K562 (cell line): Measurements from ENCODE around the gene TMEM176A. TPM values are rescaled to one million over a fixed set of nuclear protein-coding genes. Genes with fewer than 3 reads are reported as not detected.

Experiments used
- ATAC-seq: fragments of 200-7000 bp; cut with Tn5 transposase; 3 replicates; pipeline ENCODE4 v1.9.1; 2020; ENCODE audit warnings: moderate library complexity
- BruUV-seq: library from RNA; stranded (reverse); fragments of 400-500 nt; replicated peaks from 2 replicates; lab custom pipeline; 2021; lab: Mats Ljungman, UMichigan
- CTCF ChIA-PET: fragments of 300-600 bp; formaldehyde crosslinking; extraction: SDS; loops from one replicate; lab custom pipeline; 2021; ENCODE audit warnings: low intra/inter-chr PET ratio; lab: Yijun Ruan, JAX
- POLR2A ChIA-PET: fragments of 300-600, 350-650 bp; sonication (Branson Sonifier 250); formaldehyde crosslinking; extraction: SDS; loops from one replicate; lab custom pipeline; 2021; ENCODE audit warnings: antibody characterized with exemption, inconsistent platforms; lab: Yijun Ruan, JAX
- DNase-seq, 4 experiments: peaks; one replicate each; pipeline versions ENCODE4 v3.0.0 to v3.0.0-alpha.2; 2011 to 2018; ENCODE audit warnings: low spot score in 3 of 4, mixed read lengths in 3 of 4; ENCODE audit errors: extremely low read depth in 1 of 4
- FAIRE-seq: peaks from 2 replicates; lab custom pipeline; 2011; peaks lifted over from hg19 to GRCh38; lab: Jason Lieb, UNC
- H2AFZ ChIP-seq: 2 replicates; pipeline ENCODE4 v1.6.0; 2011; ENCODE audit warnings: low read depth, low read length, control low read depth, inconsistent platforms
- H3K27ac ChIP-seq: fragments of 200-600 bp; 3 replicates; pipeline ENCODE4 v1.8.0; 2011; ENCODE audit warnings: low read depth, mild to moderate bottlenecking, control low read depth, inconsistent platforms, low read length, moderate library complexity, mixed read lengths; ENCODE audit errors: extremely low read depth
- H3K27me3 ChIP-seq, 2 experiments: fragments of 300-600 bp in 1 of 2; 2 replicates in 1 of 2; 3 replicates in 1 of 2; pipeline versions ENCODE4 v1.6.0 to v1.8.0; 2011; ENCODE audit warnings: inconsistent platforms in 2 of 2, low read length in 2 of 2, mild to moderate bottlenecking in 1 of 2, mixed read lengths in 1 of 2, moderate library complexity in 1 of 2; ENCODE audit not compliant: control insufficient read depth in 2 of 2, insufficient read depth in 2 of 2
- H3K36me3 ChIP-seq: fragments of 300-600 bp; 3 replicates; pipeline ENCODE4 v1.8.0; 2011; ENCODE audit warnings: mild to moderate bottlenecking, low read length, inconsistent platforms; ENCODE audit not compliant: control insufficient read depth, insufficient read depth
- H3K4me1 ChIP-seq, 2 experiments: fragments of 200-600 bp in 1 of 2; replicated peaks in 1 of 2; 2 replicates in 1 of 2; 3 replicates in 1 of 2; pipeline versions ENCODE4 v1.5.1 to v1.8.0; 2011; ENCODE audit warnings: inconsistent platforms in 2 of 2, low read length in 2 of 2, mild to moderate bottlenecking in 1 of 2, mixed read lengths in 1 of 2, moderate library complexity in 1 of 2; ENCODE audit not compliant: control insufficient read depth in 2 of 2, insufficient read depth in 2 of 2
- H3K4me2 ChIP-seq: 2 replicates; pipeline ENCODE4 v1.6.1; 2011; ENCODE audit warnings: low read length, control low read depth, inconsistent platforms, mixed read lengths; ENCODE audit not compliant: insufficient read depth
- H3K4me3 ChIP-seq: fragments of 200-600 bp; sonication (generic), shearing (Covaris generic); 2 replicates; pipeline ENCODE4 v1.5.1; 2016; ENCODE audit warnings: control low read depth, inconsistent platforms
- H3K79me2 ChIP-seq: fragments of 200-600 bp; 3 replicates; pipeline ENCODE4 v1.8.0; 2011; ENCODE audit warnings: low read length, inconsistent platforms; ENCODE audit not compliant: control insufficient read depth, insufficient read depth
- H3K9ac ChIP-seq, 2 experiments: 2 replicates each; pipeline versions ENCODE4 v1.6.0 to v1.6.1; 2011; ENCODE audit warnings: low read depth in 2 of 2, low read length in 2 of 2, control low read depth in 1 of 2, inconsistent platforms in 1 of 2, mild to moderate bottlenecking in 1 of 2, mixed read lengths in 1 of 2; ENCODE audit not compliant: insufficient read depth in 1 of 2
- H3K9me1 ChIP-seq: one replicate; pipeline ENCODE4 v1.6.0; 2011; ENCODE audit warnings: inconsistent platforms, mild to moderate bottlenecking, low read length, moderate library complexity; ENCODE audit not compliant: control insufficient read depth, insufficient read depth
- H3K9me3 ChIP-seq: replicated peaks from 2 replicates; pipeline ENCODE4 v1.5.1; 2011; ENCODE audit warnings: low read depth, low read length, inconsistent platforms; ENCODE audit not compliant: control insufficient read depth, insufficient read depth
- H4K20me1 ChIP-seq: replicated peaks from 2 replicates; pipeline ENCODE4 v1.6.1; 2011; ENCODE audit warnings: low read length, inconsistent platforms, mixed read lengths; ENCODE audit not compliant: control insufficient read depth, insufficient read depth
- ADNP ChIP-seq: fragments of 200-800 bp; sonication (Bioruptor generic); IDR thresholded peaks from 2 replicates; pipeline ENCODE4 v1.6.1; 2016; ENCODE audit warnings: missing genetic modification characterization, missing compliant biosample characterization
- IFI16 ChIP-seq: fragments of 250-450 bp; sonication (Bioruptor Pico); IDR thresholded peaks from 2 replicates; pipeline ENCODE4 v2.1.2; 2022; ENCODE audit warnings: mild to moderate bottlenecking, inconsistent platforms
- MIER1 ChIP-seq: fragments of 450-650 bp; IDR thresholded peaks from 2 replicates; pipeline ENCODE4 v1.6.1; 2016; ENCODE audit warnings: antibody characterized with exemption, mild to moderate bottlenecking, low read depth
- MTF1 ChIP-seq: fragments of 250-450 bp; sonication (Bioruptor Pico); IDR thresholded peaks from 2 replicates; pipeline ENCODE4 v1.9.0; 2021; ENCODE audit warnings: moderate library complexity, mild to moderate bottlenecking, inconsistent platforms, borderline replicate concordance
- NFYB ChIP-seq: IDR thresholded peaks from 2 replicates; pipeline ENCODE4 v1.6.1; 2011; ENCODE audit warnings: mild to moderate bottlenecking, moderate library complexity; ENCODE audit not compliant: insufficient read length; ENCODE audit errors: extremely low read depth
- ZFP30 ChIP-seq: fragments of 250-450 bp; sonication (Bioruptor Pico); IDR thresholded peaks from 2 replicates; pipeline ENCODE4 v1.8.0; 2022; ENCODE audit warnings: moderate library complexity, mild to moderate bottlenecking, inconsistent platforms, borderline replicate concordance
- ZNF134 ChIP-seq: fragments of 250-450 bp; sonication (Bioruptor Pico); conservative IDR thresholded peaks from 2 replicates; pipeline ENCODE4 v1.4.0; 2020
- ZNF408 ChIP-seq: fragments of 250-450 bp; sonication (Bioruptor Pico); IDR thresholded peaks from 2 replicates; pipeline ENCODE4 v1.4.0; 2020; ENCODE audit warnings: low read depth, mild to moderate bottlenecking, moderate library complexity
- ZNF830 ChIP-seq: fragments of 250-450 bp; sonication (Bioruptor Pico); IDR thresholded peaks from 2 replicates; pipeline ENCODE4 v1.5.0; 2021; ENCODE audit warnings: mild to moderate bottlenecking
- WGBS: fragments of 100-300 bp; shearing (Covaris generic); methylation state at CpG from one replicate; pipeline ENCODE4 v1.1.6; 2016; ENCODE audit warnings: low coverage, mixed read lengths; ENCODE audit not compliant: insufficient coverage; ENCODE audit errors: missing lambda C conversion rate; 5-methylcytosine and 5-hydroxymethylcytosine counted together
- in situ Hi-C: fragments of 300-500 bp; cut with MboI; formaldehyde crosslinking; loops from 4 replicates; pipeline ENCODE4 v1.15.0; 2018; ENCODE audit warnings: inconsistent platforms, mixed read lengths
- intact Hi-C: fragments of 100-400 bp; cut with micrococcal nuclease; formaldehyde crosslinking; loops from 2 replicates; pipeline ENCODE4 v1.14.2; 2022
- polyA plus RNA-seq, 8 experiments: library from polyadenylated mRNA; depleted of rRNA in 4 of 8; stranded (reverse) in 5 of 8; unstranded in 3 of 8; fragments of >200 nt; fragmentation: Nextera tagmentation in 2 of 8; fragmentation: Illumina TruSeq in 1 of 8; extraction: Ambion mirVana in 2 of 8; extraction: Trizol in 1 of 8; gene quantifications; 2 replicates each; pipeline versions ENCODE4 v1.2.1 to v1.2.3, GENCODE V29; 2011 to 2014; ENCODE audit warnings: inconsistent platforms in 1 of 8, missing spikeins in 1 of 8
- total RNA-seq, 7 experiments: library from RNA; depleted of rRNA in 6 of 7; stranded (reverse); fragments of >200 nt in 6 of 7; fragmentation: Illumina TruSeq in 2 of 7; extraction: Trizol in 2 of 7; gene quantifications; 2 replicates each; pipeline versions ENCODE4 v1.2.1 to v1.2.3, GENCODE V29; 2011 to 2021; ENCODE audit warnings: low replicate concordance in 1 of 7
- TF ChIP-seq, protein P1 (sequence below): sonication (generic); formaldehyde crosslinking; IDR thresholded peaks from 2 replicates; pipeline ENCODE4 v1.8.0; 2022; ENCODE audit warnings: missing genetic modification reagents, mild to moderate bottlenecking, borderline replicate concordance
- TF ChIP-seq, protein P2 (sequence below), 2 experiments: fragments of 450-650 bp in 1 of 2; sonication (generic) in 1 of 2; formaldehyde crosslinking; conservative IDR thresholded peaks; 2 replicates each; pipeline versions ENCODE4 v1.4.0 to v1.8.1; 2020 to 2022; ENCODE audit warnings: mild to moderate bottlenecking in 1 of 2, missing genetic modification reagents in 1 of 2
- TF ChIP-seq, protein P3 (sequence below): fragments of 450-650 bp; IDR thresholded peaks from 2 replicates; pipeline ENCODE4 v1.6.1; 2016; ENCODE audit warnings: borderline replicate concordance
- TF ChIP-seq, protein P4 (sequence below), 2 experiments: fragments of 250-450 bp in 1 of 2; fragments of 450-650 bp in 1 of 2; sonication (Bioruptor Pico) in 1 of 2; IDR thresholded peaks; 2 replicates each; pipeline versions ENCODE4 v1.6.1 to v1.8.0; 2016 to 2021; ENCODE audit warnings: mild to moderate bottlenecking in 2 of 2, moderate library complexity in 2 of 2, missing compliant biosample characterization in 1 of 2, missing genetic modification characterization in 1 of 2

The TMEM176A gene
- total and polyA plus RNA-seq, 9 of the 15 experiments (the other 6 are each of a cell fraction or from before 2014, with no cell fraction given): 0.31 TPM; not detected in 8

DNA sequence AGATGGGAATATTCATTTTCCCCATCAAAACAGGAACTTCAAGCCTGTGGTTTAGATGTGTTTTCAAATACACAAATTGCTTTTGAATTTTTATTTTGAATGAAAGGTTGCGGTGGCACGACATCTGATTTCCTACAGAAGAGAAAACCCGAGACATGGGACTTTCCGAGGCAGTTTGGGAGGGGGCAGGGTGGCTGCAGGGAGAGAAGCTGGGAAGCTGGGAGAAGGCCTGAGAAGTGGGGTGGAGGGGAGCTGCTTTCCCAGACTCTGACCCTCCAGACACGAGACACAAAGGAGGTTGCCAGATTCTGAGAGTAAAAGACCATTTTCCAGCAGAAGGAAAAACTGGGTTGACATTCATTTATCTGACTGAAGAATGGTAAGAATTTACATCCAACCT lies 19.6 kb downstream of the TMEM176A start:
- no peak for ATAC-seq
- Histone ChIP-seq H3K4me3 (no peak overlapping the region), H3K4me2 (no peak overlapping the region), H3K4me1 (peaks cover 5 to 11% of the 10 kb centered on the region in 2 experiments; a peak in 3 of 5 replicates), H3K9me3 (peaks cover 3% of the 10 kb centered on the region; the same call in 1 of the 2 replicates), H3K79me2 (no peaks in the 10 kb centered on the region), H3K27ac (no peak overlapping the region), H2AFZ (no peak overlapping the region), H4K20me1 (no peaks in the 10 kb centered on the region), H3K9ac (no peak overlapping the region), H3K9me1 (no peaks in the 10 kb centered on the region), H3K36me3 (no peaks in the 10 kb centered on the region)
- WGBS: 5% methylated on average over 5 of the region's 5 CpGs
- POLR2A ChIA-PET: interaction anchor here (1.1 kb wide), 1 partner anchor 22 kb away, joined by 3 read pairs; no protein-coding TSS in a partner anchor
- intact Hi-C loops: no loop called here
- no TSS peak for BruUV-seq
- no peak for TF ChIP-seq ZNF134
- TF ChIP-seq MTF1 (CRISPR knock-in tag): no peak
- TF ChIP-seq, protein P1, sequence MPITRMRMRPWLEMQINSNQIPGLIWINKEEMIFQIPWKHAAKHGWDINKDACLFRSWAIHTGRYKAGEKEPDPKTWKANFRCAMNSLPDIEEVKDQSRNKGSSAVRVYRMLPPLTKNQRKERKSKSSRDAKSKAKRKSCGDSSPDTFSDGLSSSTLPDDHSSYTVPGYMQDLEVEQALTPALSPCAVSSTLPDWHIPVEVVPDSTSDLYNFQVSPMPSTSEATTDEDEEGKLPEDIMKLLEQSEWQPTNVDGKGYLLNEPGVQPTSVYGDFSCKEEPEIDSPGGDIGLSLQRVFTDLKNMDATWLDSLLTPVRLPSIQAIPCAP (CRISPR knock-in tag): no peak
- no peak for TF ChIP-seq MIER1
- no peak for TF ChIP-seq ADNP (tag)
- TF ChIP-seq ZNF830 (CRISPR knock-in tag): no peak
- no peak for TF ChIP-seq NFYB
- TF ChIP-seq ZNF408 (CRISPR knock-in tag): no peak
- TF ChIP-seq, protein P2, sequence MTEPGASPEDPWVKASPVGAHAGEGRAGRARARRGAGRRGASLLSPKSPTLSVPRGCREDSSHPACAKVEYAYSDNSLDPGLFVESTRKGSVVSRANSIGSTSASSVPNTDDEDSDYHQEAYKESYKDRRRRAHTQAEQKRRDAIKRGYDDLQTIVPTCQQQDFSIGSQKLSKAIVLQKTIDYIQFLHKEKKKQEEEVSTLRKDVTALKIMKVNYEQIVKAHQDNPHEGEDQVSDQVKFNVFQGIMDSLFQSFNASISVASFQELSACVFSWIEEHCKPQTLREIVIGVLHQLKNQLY (CRISPR knock-in tag; conservative IDR thresholded peaks at IDR 0.05): no peak
- TF ChIP-seq, protein P3, sequence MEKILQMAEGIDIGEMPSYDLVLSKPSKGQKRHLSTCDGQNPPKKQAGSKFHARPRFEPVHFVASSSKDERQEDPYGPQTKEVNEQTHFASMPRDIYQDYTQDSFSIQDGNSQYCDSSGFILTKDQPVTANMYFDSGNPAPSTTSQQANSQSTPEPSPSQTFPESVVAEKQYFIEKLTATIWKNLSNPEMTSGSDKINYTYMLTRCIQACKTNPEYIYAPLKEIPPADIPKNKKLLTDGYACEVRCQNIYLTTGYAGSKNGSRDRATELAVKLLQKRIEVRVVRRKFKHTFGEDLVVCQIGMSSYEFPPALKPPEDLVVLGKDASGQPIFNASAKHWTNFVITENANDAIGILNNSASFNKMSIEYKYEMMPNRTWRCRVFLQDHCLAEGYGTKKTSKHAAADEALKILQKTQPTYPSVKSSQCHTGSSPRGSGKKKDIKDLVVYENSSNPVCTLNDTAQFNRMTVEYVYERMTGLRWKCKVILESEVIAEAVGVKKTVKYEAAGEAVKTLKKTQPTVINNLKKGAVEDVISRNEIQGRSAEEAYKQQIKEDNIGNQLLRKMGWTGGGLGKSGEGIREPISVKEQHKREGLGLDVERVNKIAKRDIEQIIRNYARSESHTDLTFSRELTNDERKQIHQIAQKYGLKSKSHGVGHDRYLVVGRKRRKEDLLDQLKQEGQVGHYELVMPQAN: no peak
- TF ChIP-seq IFI16 (CRISPR knock-in tag): no peak
- no peak for TF ChIP-seq ZFP30 (CRISPR knock-in tag)
- TF ChIP-seq, protein P4, sequence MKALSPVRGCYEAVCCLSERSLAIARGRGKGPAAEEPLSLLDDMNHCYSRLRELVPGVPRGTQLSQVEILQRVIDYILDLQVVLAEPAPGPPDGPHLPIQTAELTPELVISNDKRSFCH (CRISPR knock-in tag; IDR thresholded peaks at IDR 0.05): no peak
- TF ChIP-seq, protein P4 (tag; IDR thresholded peaks at IDR 0.05): no peak
- TF ChIP-seq, all 486 proteins: peak for 0
- CTCF ChIA-PET: interaction anchor here (0.6 kb wide), 1 partner anchor 36 kb away, joined by 4 read pairs; no protein-coding TSS in a partner anchor
- in situ Hi-C loops: no loop called here
- H3K27me3 ChIP-seq: peaks cover 10 to 11% of the 10 kb centered on the region in 2 experiments; a peak in 4 of 5 replicates
- no peak for DNase-seq
- FAIRE-seq: no peak
